ENCODE measurements around the gene F8A3. TPM values are rescaled to one million over a fixed set of nuclear protein-coding genes. Genes with fewer than 3 reads are reported as not detected.
"Not testable (repeated sequence)": the region's sequence is repeated elsewhere in the genome, so short reads cannot be mapped to it uniquely, and the experiment has no call there.

F8A3 gene
- 10 to 100 TPM in 2 of 3 donors, 1 to 10 TPM in 1; 7.1 to 33.8 (median 15.6) TPM for total RNA-seq
- total RNA-seq (2013), result 4.1 TPM

- H3K36me3 Mint-ChIP-seq; DNase-seq; H3K4me1 Mint-ChIP-seq; H3K4me3 ChIP-seq (ENCODE audit: low read length); H3K9me3 Mint-ChIP-seq; H3K4me3 Mint-ChIP-seq; H3K27ac Mint-ChIP-seq; intact Hi-C loops (cut with micrococcal nuclease); H3K27me3 Mint-ChIP-seq (ENCODE audit: low read depth in 2 of 2); H3K9me3 ChIP-seq (ENCODE audit: control insufficient read depth, insufficient read depth, low read length); H3K27me3 ChIP-seq (ENCODE audit: control insufficient read depth, insufficient read depth, low read length); H3K36me3 ChIP-seq (ENCODE audit: control insufficient read depth, insufficient read depth, low read length); H3K27ac ChIP-seq (ENCODE audit: low read length); H3K4me1 ChIP-seq (ENCODE audit: control insufficient read depth, insufficient read depth, low read length): not testable (repeated sequence)
- ATAC-seq, result peak; percentile 70 to 74 (median 72)
- no CpG with 5 or more reads among the region's 51 CpGs for WGBS (ENCODE audit: insufficient coverage)
Observed at GRCh38 chrX:155458471-155458870, at the start of gene F8A3. Gene F8A3, minus strand, starts transcription at chrX:155458620. Its CDS starts 20 bp downstream, at chrX:155458600.

- Mint-ChIP-seq H3K4me3 (no peak overlapping the region), H3K9me3 (no peaks in the 10 kb centered on the region), H3K27me3 (ENCODE audit: low read depth in 2 of 2) (no peaks in the 10 kb centered on the region), H3K4me1 (peaks cover 0 to 6% of the 10 kb centered on the region in 2 donors), H3K36me3 (no peaks in the 10 kb centered on the region), H3K27ac (no peak overlapping the region)
- no peak for TF ChIP-seq CTCF (IDR thresholded peaks at IDR 0.05)
- Histone ChIP-seq H3K4me3 (ENCODE audit: low read length) (no peak overlapping the region), H3K4me1 (ENCODE audit: control insufficient read depth, insufficient read depth, low read length) (no peaks in the 10 kb centered on the region), H3K27me3 (ENCODE audit: control insufficient read depth, insufficient read depth, low read length) (no peaks in the 10 kb centered on the region), H3K36me3 (ENCODE audit: control insufficient read depth, insufficient read depth, low read length) (no peaks in the 10 kb centered on the region), H3K27ac (ENCODE audit: low read length) (no peak overlapping the region), H3K9me3 (ENCODE audit: control insufficient read depth, insufficient read depth, low read length) (no peaks in the 10 kb centered on the region)
- intact Hi-C loops (cut with micrococcal nuclease), result no loop called here
- DNase-seq (no peak), ATAC-seq (no peak)
Observed at GRCh38 chrX:155505296-155505695, 46.9 kb upstream of the F8A3 start.

- H3K36me3 ChIP-seq (ENCODE audit: control insufficient read depth, insufficient read depth, low read length); H3K9me3 Mint-ChIP-seq; H3K36me3 Mint-ChIP-seq; intact Hi-C loops (cut with micrococcal nuclease); H3K4me1 Mint-ChIP-seq; DNase-seq; H3K27ac ChIP-seq (ENCODE audit: low read length); H3K4me3 ChIP-seq (ENCODE audit: low read length); H3K4me1 ChIP-seq (ENCODE audit: control insufficient read depth, insufficient read depth, low read length); H3K4me3 Mint-ChIP-seq; H3K27ac Mint-ChIP-seq; H3K27me3 ChIP-seq (ENCODE audit: control insufficient read depth, insufficient read depth, low read length); H3K27me3 Mint-ChIP-seq (ENCODE audit: low read depth in 2 of 2); H3K9me3 ChIP-seq (ENCODE audit: control insufficient read depth, insufficient read depth, low read length); ATAC-seq: not testable (repeated sequence)
- WGBS (ENCODE audit: insufficient coverage), result no CpG with 5 or more reads among the region's 2 CpGs
Observed at GRCh38 chrX:155495134-155495533, 36.7 kb upstream of the F8A3 start.

GRCh38 chrX:155491421-155491820, 33.0 kb upstream of the F8A3 start:
- H3K27me3 ChIP-seq (ENCODE audit: control insufficient read depth, insufficient read depth, low read length); H3K9me3 Mint-ChIP-seq; H3K27ac Mint-ChIP-seq; H3K4me1 Mint-ChIP-seq; H3K27ac ChIP-seq (ENCODE audit: low read length); H3K4me3 Mint-ChIP-seq; intact Hi-C loops (cut with micrococcal nuclease); ATAC-seq; DNase-seq; H3K36me3 ChIP-seq (ENCODE audit: control insufficient read depth, insufficient read depth, low read length); H3K9me3 ChIP-seq (ENCODE audit: control insufficient read depth, insufficient read depth, low read length); H3K4me1 ChIP-seq (ENCODE audit: control insufficient read depth, insufficient read depth, low read length); H3K36me3 Mint-ChIP-seq; H3K27me3 Mint-ChIP-seq (ENCODE audit: low read depth in 2 of 2); H3K4me3 ChIP-seq (ENCODE audit: low read length): not testable (repeated sequence)
- no CpG with 5 or more reads among the region's 3 CpGs for WGBS (ENCODE audit: insufficient coverage)

- ATAC-seq; H3K36me3 Mint-ChIP-seq; H3K27me3 ChIP-seq (ENCODE audit: control insufficient read depth, insufficient read depth, low read length); DNase-seq; H3K27me3 Mint-ChIP-seq (ENCODE audit: low read depth in 2 of 2); H3K27ac ChIP-seq (ENCODE audit: low read length); H3K4me3 ChIP-seq (ENCODE audit: low read length); H3K9me3 ChIP-seq (ENCODE audit: control insufficient read depth, insufficient read depth, low read length); H3K4me3 Mint-ChIP-seq; H3K36me3 ChIP-seq (ENCODE audit: control insufficient read depth, insufficient read depth, low read length); H3K27ac Mint-ChIP-seq; H3K4me1 ChIP-seq (ENCODE audit: control insufficient read depth, insufficient read depth, low read length); intact Hi-C loops (cut with micrococcal nuclease); H3K9me3 Mint-ChIP-seq; H3K4me1 Mint-ChIP-seq: not testable (repeated sequence)
- no CpG with 5 or more reads among the region's 7 CpGs for WGBS (ENCODE audit: insufficient coverage)
Observed at GRCh38 chrX:155477136-155477535, 18.7 kb upstream of the F8A3 start.

- intact Hi-C loops (cut with micrococcal nuclease); H3K27me3 ChIP-seq (ENCODE audit: control insufficient read depth, insufficient read depth, low read length): not testable (repeated sequence)
- no CpG with 5 or more reads among the region's 9 CpGs for WGBS (ENCODE audit: insufficient coverage)
Observed at GRCh38 chrX:155466269-155466938, 8.0 kb upstream of the F8A3 start.

GRCh38 chrX:155460501-155460900, 2.1 kb upstream of the F8A3 start:
- H3K9me3 Mint-ChIP-seq; H3K4me3 Mint-ChIP-seq; H3K4me3 ChIP-seq (ENCODE audit: low read length); H3K4me1 Mint-ChIP-seq; H3K27ac ChIP-seq (ENCODE audit: low read length); H3K27ac Mint-ChIP-seq; DNase-seq; H3K9me3 ChIP-seq (ENCODE audit: control insufficient read depth, insufficient read depth, low read length); H3K36me3 Mint-ChIP-seq; H3K4me1 ChIP-seq (ENCODE audit: control insufficient read depth, insufficient read depth, low read length); H3K36me3 ChIP-seq (ENCODE audit: control insufficient read depth, insufficient read depth, low read length); H3K27me3 ChIP-seq (ENCODE audit: control insufficient read depth, insufficient read depth, low read length); intact Hi-C loops (cut with micrococcal nuclease); H3K27me3 Mint-ChIP-seq (ENCODE audit: low read depth in 2 of 2): not testable (repeated sequence)
- no CpG with 5 or more reads among the region's 8 CpGs for WGBS (ENCODE audit: insufficient coverage)
- ATAC-seq, result peak in 1 of 3 donors; percentile 55

More at GRCh38 chrX:155466269-155466938, 8.0 kb upstream of the F8A3 start:
- not testable (repeated sequence) for H3K9me3 ChIP-seq (ENCODE audit: control insufficient read depth, insufficient read depth, low read length); H3K4me3 ChIP-seq (ENCODE audit: low read length); H3K9me3 Mint-ChIP-seq; H3K36me3 Mint-ChIP-seq; H3K4me1 Mint-ChIP-seq; H3K27me3 Mint-ChIP-seq (ENCODE audit: low read depth in 2 of 2); DNase-seq; H3K4me3 Mint-ChIP-seq; H3K36me3 ChIP-seq (ENCODE audit: control insufficient read depth, insufficient read depth, low read length); H3K27ac Mint-ChIP-seq; H3K27ac ChIP-seq (ENCODE audit: low read length); H3K4me1 ChIP-seq (ENCODE audit: control insufficient read depth, insufficient read depth, low read length)
- peak in 1 of 3 donors; percentile 32 for ATAC-seq
